GM23338 (cell line): ENCODE results near the gene HSPBAP1. TPM values are rescaled to one million over a fixed set of nuclear protein-coding genes. Genes with fewer than 3 reads are reported as not detected.

Experiments
- ATAC-seq: fragments of 200-7000 bp; cut with Tn5 transposase; 3 replicates; pipeline ENCODE4 v1.9.1; 2020
- DNase-seq: peaks from one replicate; pipeline ENCODE4 v3.0.0-alpha.2; 2015; ENCODE audit warnings: low spot score
- H2AFZ ChIP-seq: fragments of 200-600 bp; sonication (generic); 2 replicates; pipeline ENCODE4 v1.8.0; 2016; ENCODE audit warnings: antibody characterized with exemption, mild to moderate bottlenecking, moderate library complexity
- H3F3A ChIP-seq: fragments of 200-600 bp; sonication (generic); replicated peaks from 2 replicates; pipeline ENCODE4 v1.8.0; 2017; ENCODE audit warnings: antibody characterized with exemption, mixed run types, low read depth
- H3K27ac ChIP-seq: fragments of 200-600 bp; sonication (generic); 2 replicates; pipeline ENCODE4 v1.6.1; 2016; ENCODE audit warnings: low read depth
- H3K27me3 ChIP-seq: fragments of 200-600 bp; sonication (generic); 2 replicates; pipeline ENCODE4 v1.8.0; 2016; ENCODE audit warnings: mild to moderate bottlenecking, mixed run types, moderate library complexity; ENCODE audit not compliant: insufficient read depth
- H3K36me3 ChIP-seq: fragments of 200-600 bp; sonication (generic); 2 replicates; pipeline ENCODE4 v1.8.0; 2016; ENCODE audit warnings: mild to moderate bottlenecking; ENCODE audit not compliant: insufficient read depth
- H3K4me1 ChIP-seq: fragments of 200-600 bp; sonication (generic); 2 replicates; pipeline ENCODE4 v1.8.0; 2016; ENCODE audit warnings: mild to moderate bottlenecking, moderate library complexity; ENCODE audit not compliant: insufficient read depth
- H3K4me2 ChIP-seq: fragments of 200-600 bp; sonication (generic); 2 replicates; pipeline ENCODE4 v1.7.1; 2017; ENCODE audit warnings: mixed run types
- H3K4me3 ChIP-seq: fragments of 200-600 bp; sonication (generic); 2 replicates; pipeline ENCODE4 v1.6.1; 2016; ENCODE audit warnings: mixed run types
- H3K79me2 ChIP-seq: fragments of 200-600 bp; sonication (generic); replicated peaks from 2 replicates; pipeline ENCODE4 v1.8.0; 2017; ENCODE audit warnings: mild to moderate bottlenecking; ENCODE audit not compliant: insufficient read depth
- H3K9me2 ChIP-seq: fragments of 200-600 bp; sonication (generic); 2 replicates; pipeline ENCODE4 v1.8.0; 2017; ENCODE audit not compliant: insufficient read depth
- H4K20me1 ChIP-seq: fragments of 200-600 bp; sonication (generic); replicated peaks from 2 replicates; pipeline ENCODE4 v1.8.0; 2017; ENCODE audit warnings: mild to moderate bottlenecking; ENCODE audit not compliant: insufficient read depth
- H3K27ac Mint-ChIP-seq: 2 replicates; pipeline ENCODE4 v1.8.0; 2020; ENCODE audit warnings: inconsistent platforms, mild to moderate bottlenecking, moderate library complexity, mixed read lengths
- H3K27me3 Mint-ChIP-seq: 3 replicates; pipeline ENCODE4 v1.8.0; 2022; ENCODE audit warnings: low read depth, mild to moderate bottlenecking, moderate library complexity, mixed read lengths, inconsistent platforms; ENCODE audit not compliant: insufficient read depth, poor library complexity
- H3K36me3 Mint-ChIP-seq: 3 replicates; pipeline ENCODE4 v1.8.0; 2021; ENCODE audit warnings: low read depth, mild to moderate bottlenecking, inconsistent platforms, moderate library complexity, mixed read lengths
- H3K4me1 Mint-ChIP-seq: 3 replicates; pipeline ENCODE4 v1.8.0; 2020; ENCODE audit warnings: mild to moderate bottlenecking, inconsistent platforms, mixed read lengths
- H3K4me3 Mint-ChIP-seq: 3 replicates; pipeline ENCODE4 v1.8.0; 2021; ENCODE audit warnings: moderate library complexity, mild to moderate bottlenecking, inconsistent platforms, mixed read lengths
- H3K9me3 Mint-ChIP-seq: 3 replicates; pipeline ENCODE4 v1.8.0; 2020; ENCODE audit warnings: moderate library complexity, mild to moderate bottlenecking, inconsistent platforms, mixed read lengths
- CREB1 ChIP-seq: fragments of 250-450 bp; sonication (Bioruptor Pico); IDR thresholded peaks from 2 replicates; pipeline ENCODE4 v1.5.0; 2020; ENCODE audit warnings: low read depth, mild to moderate bottlenecking, moderate library complexity
- EZH2 ChIP-seq: fragments of 200-600 bp; sonication (generic); IDR thresholded peaks from one replicate; pipeline ENCODE4 v1.8.0; 2017; ENCODE audit warnings: antibody characterized with exemption, mild to moderate bottlenecking, low read depth; ENCODE audit not compliant: unreplicated experiment
- EZH2phosphoT487 ChIP-seq: fragments of 200-600 bp; sonication (generic); IDR thresholded peaks from one replicate; pipeline ENCODE4 v1.8.1; 2018; ENCODE audit warnings: antibody characterized with exemption; ENCODE audit not compliant: unreplicated experiment
- JUNB ChIP-seq: IDR thresholded peaks from one replicate; pipeline ENCODE4 v1.6.1; 2016; ENCODE audit warnings: antibody characterized with exemption; ENCODE audit not compliant: unreplicated experiment
- NANOG ChIP-seq: IDR thresholded peaks from 2 replicates; pipeline ENCODE4 v1.6.1; 2016; ENCODE audit warnings: antibody characterized with exemption, borderline replicate concordance
- POLR2AphosphoS5 ChIP-seq: IDR thresholded peaks from 2 replicates; pipeline ENCODE4 v1.6.1; 2016; ENCODE audit warnings: antibody characterized with exemption, low read depth
- STAT1 ChIP-seq: IDR thresholded peaks from one replicate; pipeline ENCODE4 v1.6.1; 2016; ENCODE audit warnings: antibody characterized with exemption; ENCODE audit not compliant: unreplicated experiment
- ZNF114 ChIP-seq: fragments of 250-450 bp; sonication (Bioruptor Pico); IDR thresholded peaks from 2 replicates; pipeline ENCODE4 v1.5.0; 2020; ENCODE audit warnings: mild to moderate bottlenecking, moderate library complexity
- polyA plus RNA-seq: library from polyadenylated mRNA; unstranded; fragments of >200 nt; fragmentation: Nextera tagmentation; extraction: Ambion mirVana; gene quantifications from 2 replicates; pipeline ENCODE4 v1.2.1, GENCODE V29; 2016
- total RNA-seq: library from RNA; depleted of rRNA; stranded (reverse); fragments of >200 nt; shearing (Covaris generic); gene quantifications from 2 replicates; pipeline ENCODE4 v1.2.3, GENCODE V29; 2014
- TF ChIP-seq, protein P1 (sequence below): IDR thresholded peaks from one replicate; pipeline ENCODE4 v1.6.1; 2018; ENCODE audit warnings: antibody characterized with exemption; ENCODE audit not compliant: unreplicated experiment
- TF ChIP-seq, protein P2 (sequence below), 2 experiments: fragments of 200-600 bp in 1 of 2; sonication (generic) in 1 of 2; conservative IDR thresholded peaks; 2 replicates each; pipeline versions ENCODE4 v1.5.1 to v1.6.1; 2016 to 2017; ENCODE audit warnings: antibody characterized with exemption in 2 of 2, low read depth in 2 of 2, mild to moderate bottlenecking in 2 of 2, moderate library complexity in 1 of 2
- TF ChIP-seq, protein P3 (sequence below): IDR thresholded peaks from 2 replicates; pipeline ENCODE4 v1.6.1; 2016; ENCODE audit warnings: antibody characterized with exemption
- TF ChIP-seq, protein P4 (sequence below): fragments of 250-450 bp; sonication (Bioruptor Pico); IDR thresholded peaks from 2 replicates; pipeline ENCODE4 v1.5.0; 2020; ENCODE audit warnings: mild to moderate bottlenecking, moderate library complexity

HSPBAP1 gene
- total and polyA plus RNA-seq, 2 experiments from 2014 or later = 8.0 to 11.7 TPM

DNA sequence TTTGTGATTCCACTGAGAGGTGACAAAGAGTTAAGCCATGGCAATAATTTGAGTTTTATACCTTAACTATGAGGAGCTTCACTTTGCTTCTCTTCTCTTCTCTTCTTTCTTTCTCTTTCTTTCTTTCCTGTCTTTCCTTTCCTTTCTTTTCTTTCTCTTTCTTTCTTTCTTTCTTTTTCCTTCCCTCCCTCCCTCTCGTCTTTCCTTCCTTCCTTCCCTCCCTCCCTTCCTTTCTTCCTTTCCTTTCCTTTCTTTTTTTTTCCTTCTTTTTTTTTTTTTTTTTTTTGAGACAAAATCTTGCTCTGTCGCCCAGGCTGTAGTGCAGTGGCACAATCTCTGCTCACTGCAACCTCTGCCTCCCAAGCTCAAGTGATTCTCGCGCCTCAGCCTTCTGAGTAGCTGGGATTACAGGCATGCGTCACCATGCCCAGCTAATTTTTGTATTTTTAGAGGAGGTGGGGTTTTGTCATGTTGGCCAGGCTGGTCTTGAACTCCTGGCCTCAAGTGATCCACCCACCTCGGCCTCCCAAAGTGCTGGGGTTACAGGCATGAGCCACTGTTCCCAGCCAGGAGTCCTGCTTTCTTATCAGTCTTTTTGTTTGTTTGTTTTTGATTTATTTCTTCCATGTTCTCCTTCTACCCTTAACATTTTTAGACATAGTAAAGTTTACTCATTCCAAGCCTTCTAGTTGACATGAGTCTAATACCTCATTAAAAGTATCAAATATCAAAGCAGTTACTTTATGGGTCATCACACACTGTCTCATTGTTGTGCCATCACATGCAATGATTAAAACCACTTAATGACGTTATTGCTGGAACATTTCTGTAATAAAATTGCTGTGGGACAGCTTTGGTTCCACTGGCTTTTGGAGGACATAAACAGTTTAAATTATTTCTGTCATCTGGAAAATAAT is 31.1 kb upstream of the HSPBAP1 start (continued):
- TF ChIP-seq, protein P1, sequence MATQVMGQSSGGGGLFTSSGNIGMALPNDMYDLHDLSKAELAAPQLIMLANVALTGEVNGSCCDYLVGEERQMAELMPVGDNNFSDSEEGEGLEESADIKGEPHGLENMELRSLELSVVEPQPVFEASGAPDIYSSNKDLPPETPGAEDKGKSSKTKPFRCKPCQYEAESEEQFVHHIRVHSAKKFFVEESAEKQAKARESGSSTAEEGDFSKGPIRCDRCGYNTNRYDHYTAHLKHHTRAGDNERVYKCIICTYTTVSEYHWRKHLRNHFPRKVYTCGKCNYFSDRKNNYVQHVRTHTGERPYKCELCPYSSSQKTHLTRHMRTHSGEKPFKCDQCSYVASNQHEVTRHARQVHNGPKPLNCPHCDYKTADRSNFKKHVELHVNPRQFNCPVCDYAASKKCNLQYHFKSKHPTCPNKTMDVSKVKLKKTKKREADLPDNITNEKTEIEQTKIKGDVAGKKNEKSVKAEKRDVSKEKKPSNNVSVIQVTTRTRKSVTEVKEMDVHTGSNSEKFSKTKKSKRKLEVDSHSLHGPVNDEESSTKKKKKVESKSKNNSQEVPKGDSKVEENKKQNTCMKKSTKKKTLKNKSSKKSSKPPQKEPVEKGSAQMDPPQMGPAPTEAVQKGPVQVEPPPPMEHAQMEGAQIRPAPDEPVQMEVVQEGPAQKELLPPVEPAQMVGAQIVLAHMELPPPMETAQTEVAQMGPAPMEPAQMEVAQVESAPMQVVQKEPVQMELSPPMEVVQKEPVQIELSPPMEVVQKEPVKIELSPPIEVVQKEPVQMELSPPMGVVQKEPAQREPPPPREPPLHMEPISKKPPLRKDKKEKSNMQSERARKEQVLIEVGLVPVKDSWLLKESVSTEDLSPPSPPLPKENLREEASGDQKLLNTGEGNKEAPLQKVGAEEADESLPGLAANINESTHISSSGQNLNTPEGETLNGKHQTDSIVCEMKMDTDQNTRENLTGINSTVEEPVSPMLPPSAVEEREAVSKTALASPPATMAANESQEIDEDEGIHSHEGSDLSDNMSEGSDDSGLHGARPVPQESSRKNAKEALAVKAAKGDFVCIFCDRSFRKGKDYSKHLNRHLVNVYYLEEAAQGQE = no peak

DNA sequence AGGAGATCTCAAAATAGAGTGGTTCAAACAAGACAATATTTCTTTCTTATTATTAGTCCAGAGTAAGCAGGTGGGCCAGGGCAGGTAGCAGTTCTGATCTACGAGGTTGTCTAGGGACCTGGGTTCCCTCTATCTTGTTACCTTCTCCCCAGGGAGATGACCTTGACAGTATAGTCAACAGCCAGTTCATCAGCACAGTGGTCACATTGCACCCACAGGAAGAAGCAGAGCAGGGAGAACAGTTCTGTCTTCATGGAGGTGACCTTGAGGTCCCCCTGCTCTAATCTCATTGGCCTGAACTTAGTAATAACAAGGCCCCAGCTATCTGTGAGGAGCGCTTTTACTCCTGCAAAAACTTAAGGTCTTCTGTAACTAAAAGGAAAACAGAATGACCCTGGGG is 23.0 kb upstream of the HSPBAP1 start:
- no peaks in the 10 kb centered on the region for H3K4me1 Mint-ChIP-seq
- H3K27me3 Mint-ChIP-seq = no peaks in the 10 kb centered on the region
- no peaks in the 10 kb centered on the region for H3K9me2 ChIP-seq
- no peaks in the 10 kb centered on the region for H3K36me3 ChIP-seq
- H3K79me2 ChIP-seq = no peaks in the 10 kb centered on the region
- H3K27me3 ChIP-seq = no peaks in the 10 kb centered on the region
- DNase-seq (no peak), ATAC-seq (no peak)
- H3K4me1 ChIP-seq = no peaks in the 10 kb centered on the region
- no peak overlapping the region for H3K4me2 ChIP-seq
- no peak overlapping the region for H2AFZ ChIP-seq
- no peaks in the 10 kb centered on the region for H3K9me3 Mint-ChIP-seq
- H3K4me3 ChIP-seq = no peak overlapping the region
- no peaks in the 10 kb centered on the region for H4K20me1 ChIP-seq
- H3K27ac Mint-ChIP-seq = no peak overlapping the region
- H3K27ac ChIP-seq = no peak overlapping the region
- no peak overlapping the region for H3K4me3 Mint-ChIP-seq
- H3F3A ChIP-seq = no peaks in the 10 kb centered on the region
- 0 out of 3 replicates have a peak, but pooled peaks cover 3% of the 10 kb centered on the region for H3K36me3 Mint-ChIP-seq
- TF ChIP-seq, protein P2, sequence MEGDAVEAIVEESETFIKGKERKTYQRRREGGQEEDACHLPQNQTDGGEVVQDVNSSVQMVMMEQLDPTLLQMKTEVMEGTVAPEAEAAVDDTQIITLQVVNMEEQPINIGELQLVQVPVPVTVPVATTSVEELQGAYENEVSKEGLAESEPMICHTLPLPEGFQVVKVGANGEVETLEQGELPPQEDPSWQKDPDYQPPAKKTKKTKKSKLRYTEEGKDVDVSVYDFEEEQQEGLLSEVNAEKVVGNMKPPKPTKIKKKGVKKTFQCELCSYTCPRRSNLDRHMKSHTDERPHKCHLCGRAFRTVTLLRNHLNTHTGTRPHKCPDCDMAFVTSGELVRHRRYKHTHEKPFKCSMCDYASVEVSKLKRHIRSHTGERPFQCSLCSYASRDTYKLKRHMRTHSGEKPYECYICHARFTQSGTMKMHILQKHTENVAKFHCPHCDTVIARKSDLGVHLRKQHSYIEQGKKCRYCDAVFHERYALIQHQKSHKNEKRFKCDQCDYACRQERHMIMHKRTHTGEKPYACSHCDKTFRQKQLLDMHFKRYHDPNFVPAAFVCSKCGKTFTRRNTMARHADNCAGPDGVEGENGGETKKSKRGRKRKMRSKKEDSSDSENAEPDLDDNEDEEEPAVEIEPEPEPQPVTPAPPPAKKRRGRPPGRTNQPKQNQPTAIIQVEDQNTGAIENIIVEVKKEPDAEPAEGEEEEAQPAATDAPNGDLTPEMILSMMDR (conservative IDR thresholded peaks at IDR 0.05; ENCODE audit: low read depth in 2 of 2) = no peak
- TF ChIP-seq EZH2phosphoT487 (no peak), CREB1 (CRISPR knock-in tag) (no peak), EZH2 (no peak), ZNF114 (CRISPR knock-in tag) (no peak), NANOG (no peak), JUNB (no peak), STAT1 (no peak), POLR2AphosphoS5 (no peak)
- TF ChIP-seq, protein P3, sequence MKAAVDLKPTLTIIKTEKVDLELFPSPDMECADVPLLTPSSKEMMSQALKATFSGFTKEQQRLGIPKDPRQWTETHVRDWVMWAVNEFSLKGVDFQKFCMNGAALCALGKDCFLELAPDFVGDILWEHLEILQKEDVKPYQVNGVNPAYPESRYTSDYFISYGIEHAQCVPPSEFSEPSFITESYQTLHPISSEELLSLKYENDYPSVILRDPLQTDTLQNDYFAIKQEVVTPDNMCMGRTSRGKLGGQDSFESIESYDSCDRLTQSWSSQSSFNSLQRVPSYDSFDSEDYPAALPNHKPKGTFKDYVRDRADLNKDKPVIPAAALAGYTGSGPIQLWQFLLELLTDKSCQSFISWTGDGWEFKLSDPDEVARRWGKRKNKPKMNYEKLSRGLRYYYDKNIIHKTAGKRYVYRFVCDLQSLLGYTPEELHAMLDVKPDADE = no peak
- TF ChIP-seq, protein P4, sequence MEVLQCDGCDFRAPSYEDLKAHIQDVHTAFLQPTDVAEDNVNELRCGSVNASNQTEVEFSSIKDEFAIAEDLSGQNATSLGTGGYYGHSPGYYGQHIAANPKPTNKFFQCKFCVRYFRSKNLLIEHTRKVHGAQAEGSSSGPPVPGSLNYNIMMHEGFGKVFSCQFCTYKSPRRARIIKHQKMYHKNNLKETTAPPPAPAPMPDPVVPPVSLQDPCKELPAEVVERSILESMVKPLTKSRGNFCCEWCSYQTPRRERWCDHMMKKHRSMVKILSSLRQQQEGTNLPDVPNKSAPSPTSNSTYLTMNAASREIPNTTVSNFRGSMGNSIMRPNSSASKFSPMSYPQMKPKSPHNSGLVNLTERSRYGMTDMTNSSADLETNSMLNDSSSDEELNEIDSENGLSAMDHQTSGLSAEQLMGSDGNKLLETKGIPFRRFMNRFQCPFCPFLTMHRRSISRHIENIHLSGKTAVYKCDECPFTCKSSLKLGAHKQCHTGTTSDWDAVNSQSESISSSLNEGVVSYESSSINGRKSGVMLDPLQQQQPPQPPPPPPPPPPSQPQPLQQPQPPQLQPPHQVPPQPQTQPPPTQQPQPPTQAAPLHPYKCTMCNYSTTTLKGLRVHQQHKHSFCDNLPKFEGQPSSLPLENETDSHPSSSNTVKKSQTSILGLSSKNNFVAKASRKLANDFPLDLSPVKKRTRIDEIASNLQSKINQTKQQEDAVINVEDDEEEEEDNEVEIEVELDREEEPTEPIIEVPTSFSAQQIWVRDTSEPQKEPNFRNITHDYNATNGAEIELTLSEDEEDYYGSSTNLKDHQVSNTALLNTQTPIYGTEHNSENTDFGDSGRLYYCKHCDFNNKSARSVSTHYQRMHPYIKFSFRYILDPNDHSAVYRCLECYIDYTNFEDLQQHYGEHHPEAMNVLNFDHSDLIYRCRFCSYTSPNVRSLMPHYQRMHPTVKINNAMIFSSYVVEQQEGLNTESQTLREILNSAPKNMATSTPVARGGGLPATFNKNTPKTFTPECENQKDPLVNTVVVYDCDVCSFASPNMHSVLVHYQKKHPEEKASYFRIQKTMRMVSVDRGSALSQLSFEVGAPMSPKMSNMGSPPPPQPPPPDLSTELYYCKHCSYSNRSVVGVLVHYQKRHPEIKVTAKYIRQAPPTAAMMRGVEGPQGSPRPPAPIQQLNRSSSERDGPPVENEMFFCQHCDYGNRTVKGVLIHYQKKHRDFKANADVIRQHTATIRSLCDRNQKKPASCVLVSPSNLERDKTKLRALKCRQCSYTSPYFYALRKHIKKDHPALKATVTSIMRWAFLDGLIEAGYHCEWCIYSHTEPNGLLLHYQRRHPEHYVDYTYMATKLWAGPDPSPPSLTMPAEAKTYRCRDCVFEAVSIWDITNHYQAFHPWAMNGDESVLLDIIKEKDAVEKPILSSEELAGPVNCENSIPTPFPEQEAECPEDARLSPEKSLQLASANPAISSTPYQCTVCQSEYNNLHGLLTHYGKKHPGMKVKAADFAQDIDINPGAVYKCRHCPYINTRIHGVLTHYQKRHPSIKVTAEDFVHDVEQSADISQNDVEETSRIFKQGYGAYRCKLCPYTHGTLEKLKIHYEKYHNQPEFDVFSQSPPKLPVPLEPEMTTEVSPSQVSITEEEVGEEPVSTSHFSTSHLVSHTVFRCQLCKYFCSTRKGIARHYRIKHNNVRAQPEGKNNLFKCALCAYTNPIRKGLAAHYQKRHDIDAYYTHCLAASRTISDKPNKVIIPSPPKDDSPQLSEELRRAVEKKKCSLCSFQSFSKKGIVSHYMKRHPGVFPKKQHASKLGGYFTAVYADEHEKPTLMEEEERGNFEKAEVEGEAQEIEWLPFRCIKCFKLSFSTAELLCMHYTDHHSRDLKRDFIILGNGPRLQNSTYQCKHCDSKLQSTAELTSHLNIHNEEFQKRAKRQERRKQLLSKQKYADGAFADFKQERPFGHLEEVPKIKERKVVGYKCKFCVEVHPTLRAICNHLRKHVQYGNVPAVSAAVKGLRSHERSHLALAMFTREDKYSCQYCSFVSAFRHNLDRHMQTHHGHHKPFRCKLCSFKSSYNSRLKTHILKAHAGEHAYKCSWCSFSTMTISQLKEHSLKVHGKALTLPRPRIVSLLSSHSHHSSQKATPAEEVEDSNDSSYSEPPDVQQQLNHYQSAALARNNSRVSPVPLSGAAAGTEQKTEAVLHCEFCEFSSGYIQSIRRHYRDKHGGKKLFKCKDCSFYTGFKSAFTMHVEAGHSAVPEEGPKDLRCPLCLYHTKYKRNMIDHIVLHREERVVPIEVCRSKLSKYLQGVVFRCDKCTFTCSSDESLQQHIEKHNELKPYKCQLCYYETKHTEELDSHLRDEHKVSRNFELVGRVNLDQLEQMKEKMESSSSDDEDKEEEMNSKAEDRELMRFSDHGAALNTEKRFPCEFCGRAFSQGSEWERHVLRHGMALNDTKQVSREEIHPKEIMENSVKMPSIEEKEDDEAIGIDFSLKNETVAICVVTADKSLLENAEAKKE (CRISPR knock-in tag) = no peak
